Astrocyte of the spinal cord (primary cell): ENCODE measurements around the gene NPAS3.
A peak's percentile ranks its signal among the peaks of the same experiment; 100 is the strongest.

Experiments
- DNase-seq: peaks from one replicate; pipeline ENCODE4 v3.0.0; 2011; ENCODE audit warnings: low read depth, low spot score
- H3K4me3 ChIP-seq: 2 replicates; pipeline ENCODE4 v1.5.1; 2011; ENCODE audit warnings: low read depth, mild to moderate bottlenecking, low read length, moderate library complexity
- in situ Hi-C: cut with HindIII; loops from 2 replicates; pipeline ENCODE4 v1.10.0; 2017; ENCODE audit warnings: low sequenced_read_pairs
- TF ChIP-seq, protein P1 (sequence below): IDR thresholded peaks from 2 replicates; pipeline ENCODE4 v1.5.1; 2012; ENCODE audit warnings: low read depth, mild to moderate bottlenecking, low read length, inconsistent platforms

Gene NPAS3

GRCh38 chr14:32996343-32996742 lies 57.7 kb downstream of the NPAS3 start:
- DNase-seq, result no peak
- in situ Hi-C loops, result no loop called here

GRCh38 chr14:32998433-32998832 lies 59.8 kb downstream of the NPAS3 start:
- TF ChIP-seq, protein P1, sequence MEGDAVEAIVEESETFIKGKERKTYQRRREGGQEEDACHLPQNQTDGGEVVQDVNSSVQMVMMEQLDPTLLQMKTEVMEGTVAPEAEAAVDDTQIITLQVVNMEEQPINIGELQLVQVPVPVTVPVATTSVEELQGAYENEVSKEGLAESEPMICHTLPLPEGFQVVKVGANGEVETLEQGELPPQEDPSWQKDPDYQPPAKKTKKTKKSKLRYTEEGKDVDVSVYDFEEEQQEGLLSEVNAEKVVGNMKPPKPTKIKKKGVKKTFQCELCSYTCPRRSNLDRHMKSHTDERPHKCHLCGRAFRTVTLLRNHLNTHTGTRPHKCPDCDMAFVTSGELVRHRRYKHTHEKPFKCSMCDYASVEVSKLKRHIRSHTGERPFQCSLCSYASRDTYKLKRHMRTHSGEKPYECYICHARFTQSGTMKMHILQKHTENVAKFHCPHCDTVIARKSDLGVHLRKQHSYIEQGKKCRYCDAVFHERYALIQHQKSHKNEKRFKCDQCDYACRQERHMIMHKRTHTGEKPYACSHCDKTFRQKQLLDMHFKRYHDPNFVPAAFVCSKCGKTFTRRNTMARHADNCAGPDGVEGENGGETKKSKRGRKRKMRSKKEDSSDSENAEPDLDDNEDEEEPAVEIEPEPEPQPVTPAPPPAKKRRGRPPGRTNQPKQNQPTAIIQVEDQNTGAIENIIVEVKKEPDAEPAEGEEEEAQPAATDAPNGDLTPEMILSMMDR, result peak; percentile 64
- no peak overlapping the region for H3K4me3 ChIP-seq
- DNase-seq, result peak; percentile 19
- in situ Hi-C loops, result no loop called here

More at GRCh38 chr14:32996343-32996742, 57.7 kb downstream of the NPAS3 start:
- H3K4me3 ChIP-seq, result no peak overlapping the region
- TF ChIP-seq, protein P1, result no peak

GRCh38 chr14:33009673-33010072 lies 71.0 kb downstream of the NPAS3 start:
- TF ChIP-seq, protein P1, result no peak
- in situ Hi-C loops, result no loop called here
- H3K4me3 ChIP-seq, result no peak overlapping the region
- DNase-seq, result no peak

GRCh38 chr14:33010495-33010894 lies 71.8 kb downstream of the NPAS3 start:
- in situ Hi-C loops, result no loop called here
- no peak overlapping the region for H3K4me3 ChIP-seq
- TF ChIP-seq, protein P1, result no peak
- no peak for DNase-seq

GRCh38 chr14:33014710-33015109 lies 76.0 kb downstream of the NPAS3 start:
- in situ Hi-C loops, result no loop called here
- TF ChIP-seq, protein P1, result no peak
- no peak for DNase-seq
- H3K4me3 ChIP-seq, result no peak overlapping the region

DNA sequence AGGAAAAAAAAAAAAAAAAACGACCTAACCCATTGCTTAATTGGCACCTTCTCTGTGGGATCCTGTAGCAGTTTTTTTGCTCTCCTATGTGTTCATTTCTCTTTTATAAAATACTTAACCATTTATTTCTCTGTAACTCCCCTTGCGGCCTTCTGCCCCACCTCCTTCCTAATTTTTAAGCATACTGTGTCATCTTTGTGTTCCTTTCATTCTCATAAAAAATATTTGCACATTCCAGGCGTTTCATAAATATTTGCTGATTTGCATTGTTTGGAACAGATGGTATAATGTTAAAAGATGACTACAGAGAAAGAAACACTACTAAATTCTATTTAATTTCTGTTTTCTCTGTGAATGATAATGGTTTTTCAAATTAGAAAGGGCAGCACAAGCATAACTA lies 77.9 kb downstream of the NPAS3 start:
- no peak for DNase-seq
- TF ChIP-seq, protein P1, result no peak
- in situ Hi-C loops, result no loop called here
- H3K4me3 ChIP-seq, result no peak overlapping the region

- in situ Hi-C loops, result no loop called here
- TF ChIP-seq, protein P1, result no peak
- no peak for DNase-seq
- H3K4me3 ChIP-seq, result no peak overlapping the region
These were observed 78.3 kb downstream of the NPAS3 start for GRCh38 chr14:33017016-33017415.
